GM19239 (cell line): ENCODE measurements around the gene SPAG9.
A peak's percentile ranks its signal among the peaks of the same experiment; 100 is the strongest.

Experiments
- DNase-seq: peaks from one replicate; pipeline ENCODE4 v3.0.0; 2011; ENCODE audit warnings: low spot score; ENCODE audit not compliant: insufficient read length
- FAIRE-seq: peaks from 2 replicates; lab custom pipeline; 2011; peaks lifted over from hg19 to GRCh38; lab: Jason Lieb, UNC

SPAG9 gene

DNA sequence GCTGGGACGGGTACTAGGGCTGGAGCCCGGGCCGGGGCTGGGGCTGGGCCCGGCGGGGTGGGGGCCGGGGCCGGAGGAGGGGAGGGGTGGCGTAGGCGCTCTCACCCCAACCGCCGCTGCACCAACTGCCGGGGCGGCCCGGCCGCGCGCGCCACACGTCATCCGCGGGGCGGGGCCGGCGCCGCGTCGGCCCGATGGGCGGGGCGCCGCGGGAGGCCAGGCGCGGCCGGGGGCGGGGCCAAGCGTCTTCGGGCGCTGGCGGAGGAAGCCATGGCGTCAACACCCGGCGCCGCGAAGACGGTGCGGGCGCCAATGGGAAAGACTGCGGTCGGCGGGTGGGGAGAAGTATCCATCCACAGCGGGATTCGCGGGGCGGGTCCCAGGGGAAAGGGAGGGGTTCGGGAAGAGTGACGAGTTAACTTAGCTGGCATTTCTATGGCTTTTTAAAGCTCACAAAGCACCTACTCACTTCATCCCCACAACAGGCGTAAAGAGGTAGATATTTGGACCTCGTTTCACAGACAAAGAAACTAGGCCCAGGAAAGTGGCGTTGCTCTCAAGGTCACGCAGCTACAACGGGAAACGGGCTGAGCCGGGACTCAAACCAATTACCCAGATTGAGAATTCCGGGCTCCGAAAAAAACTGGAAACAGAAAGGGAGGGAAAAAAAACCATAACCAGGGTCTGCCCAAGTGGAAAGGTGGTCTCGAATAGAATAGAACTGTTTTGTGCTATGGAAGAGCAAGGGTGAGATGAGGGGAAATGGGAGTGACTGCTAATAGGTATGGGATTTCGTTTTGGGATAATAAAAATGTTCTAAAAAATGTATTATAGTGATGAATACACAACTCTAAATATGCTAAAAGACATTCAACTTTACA lies at the start of gene SPAG9:
TSS of gene SPAG9 (minus strand) at position 130 of the 881 bp plus-strand sequence. CDS start 212 bp downstream, outside the sequence.
- DNase-seq (peak; percentile 85), FAIRE-seq (peak; percentile 45)

GRCh38 chr17:51169340-51169739 lies 48.7 kb upstream of the SPAG9 start:
- no peak for FAIRE-seq
- DNase-seq = no peak

DNA sequence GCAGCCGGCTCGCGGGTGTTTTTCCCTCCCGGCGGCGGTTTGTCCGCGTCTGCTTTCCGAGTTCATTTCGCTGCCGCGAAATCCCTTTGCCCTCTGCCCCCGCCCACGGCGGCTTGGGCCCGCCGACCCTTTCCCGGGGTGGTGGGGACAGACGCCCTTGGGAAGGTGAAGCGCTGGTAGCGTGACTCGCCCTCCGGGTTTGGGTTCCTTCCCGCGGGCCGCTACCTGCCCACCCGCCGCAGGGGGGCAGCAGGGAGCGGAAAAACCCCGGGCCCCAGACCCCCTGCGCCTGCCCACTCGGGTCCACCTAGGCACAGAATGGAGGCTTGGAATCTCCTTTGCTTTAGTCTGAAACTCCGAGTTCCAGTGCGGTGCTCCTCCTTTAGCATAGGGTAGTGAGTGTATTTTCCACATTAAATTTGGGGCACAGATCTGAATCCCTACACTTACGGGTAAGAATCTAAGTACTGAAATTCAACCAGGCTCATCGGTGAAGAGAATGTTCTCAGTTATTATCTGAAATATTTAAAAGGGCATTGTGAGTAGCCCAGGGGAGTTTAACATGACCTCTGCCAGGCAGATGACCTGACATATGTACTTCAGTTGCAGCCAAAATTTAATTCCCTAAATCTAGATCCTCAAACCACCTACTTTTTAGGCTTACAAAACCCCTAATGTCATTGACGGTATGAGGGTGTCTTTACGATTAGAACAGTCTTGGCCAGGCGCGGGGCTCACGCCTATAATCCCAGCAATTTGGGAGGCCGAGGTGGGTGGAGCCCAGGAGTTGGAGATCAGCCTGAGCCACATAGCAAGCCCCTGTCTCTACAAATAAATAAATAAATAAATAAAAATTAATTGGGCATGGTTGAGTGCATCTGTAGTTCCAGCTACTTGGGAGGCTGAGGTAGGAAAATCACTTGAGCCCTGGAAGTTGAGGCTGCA lies 46.6 kb upstream of the SPAG9 start:
- FAIRE-seq (peak; percentile 56), DNase-seq (peak; percentile 78)

GRCh38 chr17:51166198-51166986 lies 45.7 kb upstream of the SPAG9 start, which contains the start of gene NME2:
Gene NME2, plus strand, starts transcription at chr17:51166411. Its CDS starts 420 bp downstream, at chr17:51166831.
- peak; percentile 85 for DNase-seq
- peak; percentile 83 for FAIRE-seq

DNA sequence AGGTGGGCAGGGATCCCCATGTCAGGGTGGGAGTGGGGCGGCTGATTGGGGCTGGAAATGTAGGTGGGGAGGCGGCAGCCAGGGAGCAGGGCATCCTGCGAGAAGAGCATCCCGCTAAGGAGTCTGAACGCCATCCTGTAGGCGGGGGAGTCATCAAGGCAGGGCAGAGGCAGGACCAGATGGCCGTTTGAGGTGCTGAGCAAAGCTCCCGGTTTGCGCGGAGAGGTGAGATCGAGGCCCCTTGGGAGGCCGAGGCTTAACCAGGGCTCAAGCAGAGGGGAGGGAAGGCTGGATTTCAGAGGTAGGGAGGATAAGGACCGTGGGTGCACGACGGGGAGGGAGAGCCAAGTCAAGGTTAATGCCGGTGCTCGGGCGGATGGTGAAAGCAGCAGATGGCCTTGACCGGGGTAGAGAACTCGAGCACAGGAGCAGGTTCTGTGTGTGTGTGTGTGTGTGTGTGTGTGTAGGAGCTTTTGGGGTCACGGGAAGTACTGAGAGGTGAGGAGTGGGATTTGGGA lies 45.1 kb upstream of the SPAG9 start:
- no peak for DNase-seq
- peak; percentile 8 for FAIRE-seq

DNA sequence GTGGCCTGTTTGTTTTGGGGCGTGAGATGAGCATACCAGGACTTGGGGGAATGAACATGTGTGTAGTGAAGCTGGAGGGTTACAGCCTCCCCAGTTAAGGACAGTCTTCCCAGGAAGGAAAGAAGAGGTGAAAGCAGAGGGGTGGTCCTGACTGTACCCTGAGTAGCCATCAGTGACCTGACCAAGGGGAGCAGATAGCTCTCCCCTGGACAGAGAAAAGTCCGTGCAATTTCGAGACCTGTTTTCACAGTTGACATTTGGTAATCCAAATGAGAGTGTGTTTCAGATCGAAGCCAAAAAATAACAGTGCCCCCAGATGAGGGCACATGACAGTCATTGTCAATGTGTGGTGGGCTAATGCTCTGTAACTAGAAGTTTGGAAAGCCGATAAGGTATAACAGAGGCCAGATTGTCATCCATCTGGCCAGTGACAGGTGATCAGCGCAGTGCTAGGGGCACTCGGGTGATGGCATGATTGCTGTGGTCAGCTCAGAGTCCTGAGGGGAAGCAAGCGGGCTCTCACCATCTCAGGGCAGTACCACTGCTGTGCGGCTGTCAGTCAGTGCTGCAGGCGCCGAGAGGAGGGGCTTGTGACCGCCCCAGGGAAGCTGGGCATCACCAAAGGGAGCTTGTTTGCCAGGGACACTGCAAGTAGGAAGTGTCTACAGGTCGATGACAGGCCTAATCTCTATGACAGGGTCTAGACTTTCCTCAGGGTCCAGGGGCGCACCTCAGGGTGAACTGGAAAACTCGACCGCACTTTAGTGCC lies 44.4 kb upstream of the SPAG9 start:
- FAIRE-seq (peak; percentile 33), DNase-seq (no peak)

GRCh38 chr17:51161541-51161940 lies 40.9 kb upstream of the SPAG9 start:
- no peak for DNase-seq
- FAIRE-seq = no peak

DNA sequence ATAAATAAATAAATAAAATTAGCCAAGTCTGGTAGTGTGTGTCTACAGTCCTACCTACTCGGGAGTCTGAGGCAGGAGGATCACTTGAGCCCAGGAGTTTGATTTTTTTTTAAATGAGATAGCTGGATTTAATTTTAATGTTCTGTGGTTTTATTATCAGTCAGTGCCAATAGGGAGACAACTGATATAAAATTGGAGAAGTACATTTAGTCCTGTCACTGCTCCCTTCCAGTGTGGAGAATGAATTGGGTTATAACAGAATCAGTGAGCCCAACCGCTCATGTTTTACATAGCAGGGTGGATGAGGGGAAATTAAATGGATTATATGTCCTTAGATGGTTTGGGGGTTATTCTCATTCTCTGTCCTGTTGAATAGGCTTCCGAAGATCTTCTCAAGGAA lies 38.9 kb upstream of the SPAG9 start:
- no peak for FAIRE-seq
- no peak for DNase-seq

DNA sequence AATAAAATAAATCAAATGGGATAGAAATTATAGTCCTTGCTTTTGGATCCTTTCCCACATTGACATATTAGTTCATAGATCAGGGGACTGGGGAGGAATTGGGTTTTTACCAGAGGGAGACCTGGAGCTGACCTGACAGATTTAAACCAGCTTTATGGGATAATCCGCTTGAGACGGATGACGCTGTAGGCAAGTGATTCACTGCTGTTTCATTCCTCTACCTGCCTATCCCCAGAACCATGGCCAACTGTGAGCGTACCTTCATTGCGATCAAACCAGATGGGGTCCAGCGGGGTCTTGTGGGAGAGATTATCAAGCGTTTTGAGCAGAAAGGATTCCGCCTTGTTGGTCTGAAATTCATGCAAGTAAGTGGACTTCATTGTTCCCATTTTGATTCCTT lies 34.7 kb upstream of the SPAG9 start:
- FAIRE-seq (no peak), DNase-seq (no peak)

DNA sequence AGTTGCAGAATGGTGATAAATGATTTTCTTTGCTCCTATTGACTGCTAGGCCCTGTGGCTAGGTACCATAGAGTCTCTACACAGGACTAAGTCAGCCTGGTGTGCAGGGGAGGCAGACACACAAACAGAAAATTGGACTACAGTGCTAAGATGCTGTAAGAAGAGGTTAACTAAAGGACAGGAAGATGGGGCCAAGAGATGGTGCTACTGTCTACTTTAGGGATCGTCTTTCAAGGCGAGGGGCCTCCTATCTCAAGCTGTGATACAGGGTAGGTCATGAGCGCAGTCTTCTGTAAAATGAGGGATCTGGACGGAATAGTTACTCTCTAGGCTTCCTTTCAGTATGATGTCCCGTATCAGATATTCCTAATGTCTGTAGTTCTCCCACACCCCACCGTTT lies 33.5 kb upstream of the SPAG9 start:
- DNase-seq = no peak
- FAIRE-seq = no peak

DNA sequence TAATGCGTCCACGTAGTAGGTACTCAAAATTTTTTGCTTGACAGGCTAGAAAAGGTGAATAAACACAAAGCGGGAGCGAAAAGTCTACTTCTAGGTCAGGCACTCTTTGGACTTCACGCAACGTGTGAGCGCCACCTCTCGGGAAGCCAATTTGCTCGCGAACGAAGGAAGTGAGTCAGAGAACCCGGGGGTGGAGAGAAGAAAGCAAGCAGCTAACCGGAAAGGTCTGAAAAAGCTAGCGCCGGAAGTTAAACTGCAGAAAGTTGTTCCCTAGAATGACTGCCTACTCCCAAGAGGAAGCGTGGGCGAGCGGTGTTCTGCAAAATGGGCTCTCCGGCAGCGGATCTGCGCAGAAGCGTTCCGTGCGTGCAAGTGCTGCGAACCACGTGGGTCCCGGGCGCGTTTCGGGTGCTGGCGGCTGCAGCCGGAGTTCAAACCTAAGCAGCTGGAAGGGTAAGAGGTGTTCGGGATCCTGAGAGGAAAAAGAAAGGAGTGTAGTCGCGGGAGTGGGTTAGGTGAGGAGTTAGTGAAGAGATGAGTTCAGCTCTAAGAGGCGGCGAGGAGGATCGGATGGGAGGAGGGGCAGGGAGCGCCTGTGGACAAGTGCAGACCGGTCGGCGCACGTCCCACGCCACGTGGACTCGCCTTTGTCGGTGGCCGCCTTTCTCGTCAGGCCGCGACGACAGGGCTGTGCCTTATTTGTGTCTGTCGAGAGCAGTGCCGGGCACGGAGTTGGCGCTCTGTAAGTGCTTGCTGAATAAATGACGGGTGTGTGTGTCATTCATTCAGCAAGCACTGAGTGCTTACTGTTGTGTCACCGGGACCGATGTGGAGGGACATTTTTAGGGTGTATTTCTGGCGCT lies 32.8 kb upstream of the SPAG9 start, which contains the start of gene NME1:
TSS of gene NME1 (plus strand) at position 350 of the 863 bp plus-strand sequence. CDS start 2,096 bp downstream, outside the sequence.
- FAIRE-seq = peak; percentile 94
- peak; percentile 89 for DNase-seq

DNA sequence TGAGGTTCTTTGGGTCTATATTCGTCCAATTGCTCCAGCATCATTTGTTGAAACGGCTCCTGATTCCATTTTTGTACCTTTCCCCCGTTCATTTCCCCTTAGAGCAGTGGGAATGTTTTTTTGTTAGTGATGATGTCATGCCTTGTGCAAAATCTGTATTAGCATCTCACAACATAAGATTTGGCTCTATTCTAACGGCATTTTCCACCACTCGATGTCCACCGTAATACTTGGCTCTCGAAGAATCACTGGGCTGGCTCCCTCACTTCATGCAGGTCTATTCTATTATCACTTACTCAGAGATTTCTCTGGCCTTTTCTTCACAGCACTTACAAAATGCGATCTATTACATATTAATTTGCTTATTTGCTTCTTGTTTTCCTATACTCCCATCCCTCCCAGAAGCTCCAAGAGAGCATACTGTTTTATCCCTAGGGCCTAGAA lies 32.1 kb upstream of the SPAG9 start:
- DNase-seq = no peak

GRCh38 chr17:51150932-51151331 lies 30.3 kb upstream of the SPAG9 start:
- FAIRE-seq (no peak), DNase-seq (no peak)

More for the DNA sequence above, 32.1 kb upstream of the SPAG9 start:
- peak; percentile 39 for FAIRE-seq

DNA sequence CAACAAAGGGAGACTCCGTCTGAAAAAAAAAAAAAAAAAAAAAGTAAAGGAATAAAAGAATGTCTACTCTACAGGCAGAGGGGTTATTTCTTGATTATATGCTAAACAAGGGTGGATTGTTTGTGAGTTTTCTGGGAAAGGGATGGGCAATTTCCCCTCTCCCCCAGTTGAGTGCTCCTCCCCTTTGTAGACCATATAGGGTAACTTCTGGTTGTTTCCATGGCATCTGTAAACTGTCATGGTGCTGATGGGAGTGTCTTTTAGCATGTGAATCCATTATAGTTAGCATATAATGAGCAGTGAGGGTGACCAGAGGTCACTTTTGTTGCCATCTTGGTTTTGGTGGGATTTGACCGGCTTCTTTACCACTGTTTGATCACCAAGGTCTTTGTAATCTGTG lies 28.5 kb upstream of the SPAG9 start:
- DNase-seq (no peak), FAIRE-seq (no peak)

GRCh38 chr17:51147650-51148049 lies 27.0 kb upstream of the SPAG9 start:
- DNase-seq (no peak), FAIRE-seq (no peak)

GRCh38 chr17:51144266-51145022 lies 23.8 kb upstream of the SPAG9 start:
- no peak for DNase-seq
- no peak for FAIRE-seq

DNA sequence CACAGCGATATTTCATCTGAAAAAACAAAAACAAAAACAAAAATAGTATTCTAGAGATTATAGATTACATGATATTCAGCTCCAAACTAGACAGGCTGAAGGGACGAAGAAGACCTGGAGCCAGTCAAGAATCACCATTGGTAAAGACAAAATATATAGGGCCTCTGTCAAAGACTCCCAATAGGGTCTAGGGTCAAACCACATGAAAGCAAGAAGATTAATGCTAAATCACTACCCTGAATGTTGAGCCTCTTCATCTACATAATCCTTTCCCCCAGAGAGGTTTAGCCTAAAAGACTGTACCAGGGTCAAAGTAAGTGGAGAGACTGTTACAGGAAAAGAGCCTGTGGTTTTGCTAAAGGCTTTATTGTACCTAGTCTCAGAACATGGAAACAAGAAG lies 21.9 kb upstream of the SPAG9 start:
- no peak for FAIRE-seq

More for the DNA sequence above, 21.9 kb upstream of the SPAG9 start:
- no peak for DNase-seq
